NCI-H2227 treated with DMSO at 0.1 percent for 48 hours (cell line): ENCODE data around the gene MAGEB3.

Experiments
- DNase-seq: peaks from one replicate; lab custom pipeline; 2025; lab: John Stamatoyannopoulos, UW

The MAGEB3 gene

GRCh38 chrX:30278365-30278764 lies 47.9 kb downstream of the MAGEB3 start:
- DNase-seq = no peak

- DNase-seq = no peak
Observed at GRCh38 chrX:30280428-30280827, 50.0 kb downstream of the MAGEB3 start.

GRCh38 chrX:30282527-30282926 lies 52.1 kb downstream of the MAGEB3 start:
- no peak for DNase-seq

GRCh38 chrX:30283456-30284200 lies 53.2 kb downstream of the MAGEB3 start:
- no peak for DNase-seq
